SU-DHL-6 (cell line): ENCODE data around the gene KCTD4.

ENCODE experiments used
- H2AFZ ChIP-seq: fragments of 200-600 bp; sonication (generic); 2 replicates; pipeline ENCODE4 v1.6.1; 2014; ENCODE audit warnings: low read depth, mild to moderate bottlenecking, moderate library complexity, mixed read lengths, antibody characterized with exemption, low read length; ENCODE audit not compliant: severe bottlenecking
- H3F3A ChIP-seq: fragments of 200-600 bp; shearing (Covaris generic); 2 replicates; pipeline ENCODE4 v1.6.0; 2016; ENCODE audit warnings: antibody characterized with exemption, mild to moderate bottlenecking; ENCODE audit not compliant: insufficient read depth
- H3K27ac ChIP-seq: fragments of 200-600 bp; sonication (generic); 2 replicates; pipeline ENCODE4 v1.5.1; 2016; ENCODE audit warnings: low read depth, mild to moderate bottlenecking, low read length, moderate library complexity, mixed read lengths
- H3K27me3 ChIP-seq: fragments of 200-600 bp; sonication (generic), shearing (Covaris generic); 2 replicates; pipeline ENCODE4 v1.6.0; 2014; ENCODE audit warnings: mild to moderate bottlenecking, low read length
- H3K36me3 ChIP-seq: fragments of 200-600 bp; sonication (generic); 2 replicates; pipeline ENCODE4 v1.6.1; 2014; ENCODE audit warnings: mild to moderate bottlenecking, low read length, mixed read lengths
- H3K4me2 ChIP-seq: fragments of 300-600, 200-600 bp; shearing (Covaris generic), sonication (generic); 2 replicates; pipeline ENCODE4 v1.6.0; 2014; ENCODE audit warnings: low read length, low read depth, mild to moderate bottlenecking; ENCODE audit not compliant: poor library complexity, severe bottlenecking
- H3K4me3 ChIP-seq: fragments of 200-600 bp; sonication (generic); 2 replicates; pipeline ENCODE4 v1.5.1; 2014; ENCODE audit warnings: antibody characterized with exemption, low read length, mild to moderate bottlenecking, mixed read lengths; ENCODE audit not compliant: insufficient read depth, poor library complexity, severe bottlenecking
- H3K79me2 ChIP-seq: fragments of 200-600 bp; sonication (generic); 2 replicates; pipeline ENCODE4 v1.6.1; 2014; ENCODE audit warnings: mild to moderate bottlenecking, low read length, moderate library complexity; ENCODE audit not compliant: insufficient read depth
- H3K9ac ChIP-seq: fragments of 200-600 bp; sonication (generic); 2 replicates; pipeline ENCODE4 v1.7.0; 2014; ENCODE audit warnings: mild to moderate bottlenecking, low read length
- H3K9me2 ChIP-seq: fragments of 200-600 bp; sonication (generic); replicated peaks from 2 replicates; pipeline ENCODE4 v1.6.1; 2014; ENCODE audit warnings: low read length; ENCODE audit not compliant: insufficient read depth
- H3K9me3 ChIP-seq: fragments of 200-600 bp; sonication (generic); 2 replicates; pipeline ENCODE4 v1.6.1; 2014; ENCODE audit warnings: low read length, mixed read lengths; ENCODE audit not compliant: insufficient read depth
- H4K20me1 ChIP-seq: fragments of 200-600 bp; sonication (generic); 2 replicates; pipeline ENCODE4 v1.6.1; 2014; ENCODE audit warnings: low read depth, mild to moderate bottlenecking, antibody characterized with exemption, low read length, moderate library complexity, mixed read lengths
- CTCF ChIP-seq: fragments of 200-600 bp; sonication (generic); IDR thresholded peaks from one replicate; pipeline ENCODE4 v1.5.1; 2017; ENCODE audit warnings: antibody characterized with exemption, mild to moderate bottlenecking, low read length, moderate library complexity; ENCODE audit not compliant: insufficient read depth, poor library complexity, severe bottlenecking
- EZH2phosphoT487 ChIP-seq: fragments of 200-600 bp; sonication (generic), shearing (Covaris generic); conservative IDR thresholded peaks from 2 replicates; pipeline ENCODE4 v1.6.1; 2018; ENCODE audit warnings: mild to moderate bottlenecking, antibody characterized with exemption, low read length, moderate library complexity, mixed read lengths

Gene KCTD4

GRCh38 chr13:45180303-45180702, 20.5 kb downstream of the KCTD4 start:
- Histone ChIP-seq H3K9me3 (no peaks in the 10 kb centered on the region), H3K27ac (no peak overlapping the region), H3K9ac (no peak overlapping the region), H4K20me1 (no peaks in the 10 kb centered on the region), H3K79me2 (peaks cover 33% of the 10 kb centered on the region), H3K9me2 (no peaks in the 10 kb centered on the region), H3K4me3 (no peak overlapping the region), H3F3A (no peaks in the 10 kb centered on the region), H2AFZ (no peak overlapping the region), H3K27me3 (no peaks in the 10 kb centered on the region), H3K4me2 (no peak overlapping the region), H3K36me3 (0 out of 2 replicates have a peak, but pooled peaks cover 3% of the 10 kb centered on the region)
- no peak for TF ChIP-seq EZH2phosphoT487
- no peak for TF ChIP-seq CTCF

DNA sequence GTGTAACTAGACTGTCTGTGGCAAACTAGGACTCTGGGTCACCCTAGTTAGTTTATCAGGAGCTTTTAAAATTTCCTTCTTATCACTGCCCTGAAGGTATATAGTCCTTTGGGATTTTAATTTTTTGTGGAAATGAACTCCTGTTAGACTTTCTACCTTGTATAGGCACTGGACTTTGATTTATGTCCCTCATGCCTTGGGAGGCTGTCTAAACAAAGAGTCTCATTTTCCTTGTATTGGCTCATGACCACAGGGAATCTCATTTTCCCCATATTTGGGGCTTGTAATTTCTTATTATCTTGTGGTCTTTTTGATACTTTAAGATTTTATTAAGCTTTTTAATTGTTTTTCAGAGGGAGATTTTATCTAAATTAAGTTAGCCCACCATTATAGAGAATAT, 21.4 kb downstream of the KCTD4 start:
- Histone ChIP-seq H3K36me3 (0 out of 2 replicates have a peak, but pooled peaks cover 3% of the 10 kb centered on the region), H4K20me1 (no peaks in the 10 kb centered on the region), H3K9me2 (no peaks in the 10 kb centered on the region), H3F3A (no peaks in the 10 kb centered on the region), H3K79me2 (peaks cover 33% of the 10 kb centered on the region), H2AFZ (no peak overlapping the region), H3K27ac (no peak overlapping the region), H3K9me3 (no peaks in the 10 kb centered on the region), H3K4me3 (no peak overlapping the region), H3K27me3 (no peaks in the 10 kb centered on the region), H3K4me2 (no peak overlapping the region), H3K9ac (no peak overlapping the region)
- TF ChIP-seq EZH2phosphoT487 (no peak), CTCF (no peak)

- H3K9ac ChIP-seq = no peak overlapping the region
- no peak overlapping the region for H2AFZ ChIP-seq
- TF ChIP-seq CTCF = no peak
- TF ChIP-seq EZH2phosphoT487 = no peak
- H3K27ac ChIP-seq = no peak overlapping the region
- H3K4me2 ChIP-seq = no peak overlapping the region
- no peaks in the 10 kb centered on the region for H3K9me2 ChIP-seq
- H3K4me3 ChIP-seq = no peak overlapping the region
- H3F3A ChIP-seq = no peaks in the 10 kb centered on the region
- H3K36me3 ChIP-seq = 0 out of 2 replicates have a peak, but pooled peaks cover 3% of the 10 kb centered on the region
- H4K20me1 ChIP-seq = no peaks in the 10 kb centered on the region
- H3K9me3 ChIP-seq = no peaks in the 10 kb centered on the region
- no peaks in the 10 kb centered on the region for H3K27me3 ChIP-seq
- peaks cover 38% of the 10 kb centered on the region for H3K79me2 ChIP-seq
Measured at GRCh38 chr13:45178349-45179162, 22.3 kb downstream of the KCTD4 start.
